ENCODE data around the gene AMBN.

DNA sequence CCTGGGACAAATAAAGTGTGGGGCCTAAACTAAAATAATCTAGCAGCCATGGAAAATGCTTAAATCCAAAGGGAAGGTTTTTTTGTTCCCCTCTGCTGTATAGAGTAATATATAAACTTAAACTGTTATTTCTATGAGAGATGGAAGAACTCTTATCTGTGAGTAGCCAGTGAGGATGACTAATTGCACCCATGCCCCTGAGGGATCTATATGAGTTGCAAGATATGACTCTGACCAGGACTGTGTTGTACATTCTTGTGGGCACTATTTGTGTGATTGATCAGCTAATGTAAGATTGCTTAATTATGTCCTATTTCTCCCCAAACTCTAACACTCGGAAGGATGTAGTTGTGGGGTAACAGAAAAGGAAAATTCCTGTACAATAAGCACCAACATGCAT is 35.2 kb upstream of the AMBN start:
- no peak for TF ChIP-seq POLR2A (IDR thresholded peaks at IDR 0.05)
- TF ChIP-seq, protein P1, sequence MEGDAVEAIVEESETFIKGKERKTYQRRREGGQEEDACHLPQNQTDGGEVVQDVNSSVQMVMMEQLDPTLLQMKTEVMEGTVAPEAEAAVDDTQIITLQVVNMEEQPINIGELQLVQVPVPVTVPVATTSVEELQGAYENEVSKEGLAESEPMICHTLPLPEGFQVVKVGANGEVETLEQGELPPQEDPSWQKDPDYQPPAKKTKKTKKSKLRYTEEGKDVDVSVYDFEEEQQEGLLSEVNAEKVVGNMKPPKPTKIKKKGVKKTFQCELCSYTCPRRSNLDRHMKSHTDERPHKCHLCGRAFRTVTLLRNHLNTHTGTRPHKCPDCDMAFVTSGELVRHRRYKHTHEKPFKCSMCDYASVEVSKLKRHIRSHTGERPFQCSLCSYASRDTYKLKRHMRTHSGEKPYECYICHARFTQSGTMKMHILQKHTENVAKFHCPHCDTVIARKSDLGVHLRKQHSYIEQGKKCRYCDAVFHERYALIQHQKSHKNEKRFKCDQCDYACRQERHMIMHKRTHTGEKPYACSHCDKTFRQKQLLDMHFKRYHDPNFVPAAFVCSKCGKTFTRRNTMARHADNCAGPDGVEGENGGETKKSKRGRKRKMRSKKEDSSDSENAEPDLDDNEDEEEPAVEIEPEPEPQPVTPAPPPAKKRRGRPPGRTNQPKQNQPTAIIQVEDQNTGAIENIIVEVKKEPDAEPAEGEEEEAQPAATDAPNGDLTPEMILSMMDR (IDR thresholded peaks at IDR 0.05): no peak
